ENCODE data around the gene C17orf114.

C17orf114 gene

DNA sequence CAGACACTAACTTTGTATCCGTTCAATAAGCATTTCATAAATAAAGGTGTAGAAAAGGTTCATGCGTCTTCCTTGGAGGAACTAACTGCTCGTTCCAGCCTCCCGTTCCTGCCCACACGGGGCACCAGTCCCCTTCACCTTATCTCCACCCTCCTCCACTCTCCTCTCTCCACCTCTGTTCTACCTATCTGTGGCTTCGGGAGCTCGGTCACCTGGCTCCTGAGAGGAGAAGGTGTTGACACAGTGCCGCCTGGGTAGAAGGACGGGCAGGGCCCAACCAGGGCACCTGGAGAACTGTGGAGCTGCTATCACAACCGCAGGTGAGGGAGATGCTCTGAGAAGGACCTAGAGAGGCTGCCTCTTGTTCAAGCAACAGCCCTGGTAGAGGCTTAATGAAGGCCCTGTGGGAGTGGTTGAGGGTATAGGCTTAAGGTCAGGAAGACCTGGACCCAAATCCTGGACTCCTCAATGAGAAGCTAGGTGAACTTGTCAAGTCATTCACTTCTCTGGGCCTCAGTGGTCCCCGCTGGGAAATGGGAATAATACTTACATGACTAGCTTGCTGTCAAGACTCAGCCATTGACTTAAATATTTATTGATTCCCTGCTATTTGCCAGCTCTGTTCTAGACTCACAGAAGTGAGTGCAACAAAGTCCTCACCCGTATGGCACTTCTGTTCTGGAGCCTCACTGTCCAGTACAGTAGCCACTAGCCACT lies 21.4 kb upstream of the C17orf114 start:
- DNase-seq (ENCODE audit: extremely low read depth in 1 of 2, low read depth in 1 of 2), result no peak

DNA sequence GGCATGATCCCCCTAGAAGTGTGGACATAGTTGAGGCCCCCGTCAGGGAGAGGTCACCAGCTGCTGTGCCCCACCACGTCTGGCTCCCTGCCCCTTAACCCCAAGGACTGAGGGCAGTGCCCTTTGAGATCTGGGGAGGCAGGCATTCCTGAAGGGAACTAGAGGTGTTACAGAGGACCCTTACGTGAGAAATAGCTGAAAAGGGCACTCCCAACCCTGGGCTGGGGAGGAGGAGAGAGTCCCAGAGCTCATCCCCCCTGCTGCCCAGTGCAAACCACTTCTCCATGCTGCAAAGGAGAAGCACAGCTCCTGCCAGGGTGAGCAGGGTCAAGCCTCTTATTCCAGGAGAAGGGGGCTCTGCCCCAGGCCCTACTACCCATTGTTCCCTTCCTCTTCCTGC lies 20.7 kb upstream of the C17orf114 start:
- no peak for DNase-seq (ENCODE audit: extremely low read depth in 1 of 2, low read depth in 1 of 2)

DNA sequence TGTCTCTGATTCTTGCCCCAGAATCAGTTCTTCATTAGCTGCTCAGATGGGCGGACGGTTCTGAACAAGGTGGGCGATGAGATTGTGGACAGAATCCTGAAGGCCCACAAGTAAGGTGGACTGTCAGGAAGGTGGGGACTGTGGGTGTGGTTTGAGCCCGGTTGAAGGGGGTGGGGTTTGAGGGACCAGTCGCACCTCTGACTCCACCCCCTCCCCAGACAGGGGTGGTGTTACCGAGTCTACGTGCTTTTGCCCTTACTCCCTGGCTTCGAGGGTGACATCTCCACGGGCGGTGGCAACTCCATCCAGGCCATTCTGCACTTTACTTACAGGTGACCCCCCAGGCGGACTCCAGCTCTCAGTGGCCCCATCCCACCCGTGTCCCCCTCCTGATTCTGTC lies 16.1 kb upstream of the C17orf114 start:
- DNase-seq (ENCODE audit: extremely low read depth in 1 of 2, low read depth in 1 of 2), result no peak

DNA sequence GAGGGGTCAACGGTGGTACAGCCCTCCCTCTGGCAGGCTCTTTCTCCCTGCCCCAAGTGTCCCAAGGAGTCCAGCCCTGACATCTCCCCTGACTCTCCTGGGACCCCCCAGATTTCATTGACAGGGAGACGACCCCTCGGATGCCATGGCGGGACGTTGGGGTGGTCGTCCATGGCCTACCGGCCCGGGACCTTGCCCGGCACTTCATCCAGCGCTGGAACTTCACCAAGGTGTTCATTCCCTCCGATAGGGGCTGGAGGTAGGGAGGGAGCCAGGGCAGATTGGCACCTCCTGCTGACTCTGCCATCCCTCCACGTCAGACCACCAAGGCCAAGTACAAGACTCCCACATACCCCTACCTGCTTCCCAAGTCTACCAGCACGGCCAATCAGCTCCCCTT lies 14.7 kb upstream of the C17orf114 start:
- no peak for DNase-seq (ENCODE audit: extremely low read depth in 1 of 2, low read depth in 1 of 2)

DNA sequence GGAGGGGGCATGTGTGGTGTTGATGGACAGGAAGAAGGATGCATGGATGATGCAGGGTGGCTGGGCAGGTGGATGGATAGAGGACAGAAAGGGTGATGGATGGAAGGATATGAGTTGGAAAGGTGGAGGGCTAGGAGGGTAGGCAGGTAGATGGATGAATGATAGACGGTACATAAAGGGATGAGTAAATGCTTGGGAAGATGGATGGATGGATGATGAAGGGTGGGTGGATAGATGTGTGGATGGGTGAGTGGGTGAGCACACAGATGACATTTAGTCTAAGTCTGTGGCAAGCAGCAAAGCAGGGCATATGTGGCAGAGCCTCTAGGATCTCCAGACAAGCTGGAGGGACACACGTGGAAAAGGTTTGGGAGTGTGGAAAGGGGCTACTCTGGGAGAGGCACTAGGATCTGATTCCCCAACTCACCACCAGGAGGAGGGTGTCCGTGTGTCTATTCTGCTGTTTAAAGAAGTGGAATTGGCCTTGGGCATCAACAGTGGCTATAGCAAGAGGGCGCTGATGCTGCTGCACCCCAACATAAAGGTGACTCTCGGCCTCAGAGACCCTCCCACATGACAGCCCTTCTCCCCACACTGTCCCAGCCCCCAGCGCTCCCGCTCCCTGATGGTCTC lies 13.0 kb upstream of the C17orf114 start:
- no peak for DNase-seq (ENCODE audit: extremely low read depth in 1 of 2, low read depth in 1 of 2)

DNA sequence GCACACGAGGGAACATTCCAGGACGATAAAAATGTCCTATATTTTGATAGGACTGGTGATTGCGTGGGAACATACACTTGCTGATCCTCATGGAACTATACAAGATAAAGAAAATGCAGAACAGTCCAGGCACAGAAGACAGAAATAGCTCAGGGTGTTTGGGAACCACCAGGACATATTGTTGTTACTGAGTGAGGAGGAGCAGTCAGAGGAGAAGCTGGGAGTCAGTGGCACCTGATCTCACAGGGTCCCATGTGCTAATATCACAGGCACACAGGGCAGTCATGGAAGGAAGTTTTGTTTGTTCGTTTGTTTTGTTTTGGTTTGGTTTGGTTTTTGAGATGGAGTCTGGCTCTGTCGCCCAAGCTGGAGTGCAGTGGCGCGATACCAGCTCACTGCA lies 10.6 kb upstream of the C17orf114 start:
- no peak for DNase-seq (ENCODE audit: extremely low read depth in 1 of 2, low read depth in 1 of 2)

DNA sequence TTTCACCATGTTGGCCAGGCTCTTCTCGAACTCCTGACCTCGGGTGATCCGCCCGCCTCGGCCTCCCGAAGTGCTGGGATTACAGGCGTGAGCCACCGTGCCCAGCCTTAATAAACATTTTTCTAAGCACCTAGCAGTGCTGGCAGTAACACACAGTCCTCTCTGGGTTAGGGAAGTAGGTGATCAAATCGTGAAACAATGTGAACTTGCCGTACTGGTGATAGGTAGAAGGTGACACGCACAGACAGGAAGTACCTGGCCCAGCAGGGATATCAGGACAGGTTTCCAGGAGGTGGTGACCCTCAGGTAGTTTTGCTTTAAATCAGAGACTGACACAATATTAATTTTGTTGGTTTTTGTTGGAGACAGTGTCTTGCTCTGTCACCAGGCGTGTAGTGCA lies 9.3 kb upstream of the C17orf114 start:
- DNase-seq (ENCODE audit: extremely low read depth in 1 of 2, low read depth in 1 of 2), result no peak

DNA sequence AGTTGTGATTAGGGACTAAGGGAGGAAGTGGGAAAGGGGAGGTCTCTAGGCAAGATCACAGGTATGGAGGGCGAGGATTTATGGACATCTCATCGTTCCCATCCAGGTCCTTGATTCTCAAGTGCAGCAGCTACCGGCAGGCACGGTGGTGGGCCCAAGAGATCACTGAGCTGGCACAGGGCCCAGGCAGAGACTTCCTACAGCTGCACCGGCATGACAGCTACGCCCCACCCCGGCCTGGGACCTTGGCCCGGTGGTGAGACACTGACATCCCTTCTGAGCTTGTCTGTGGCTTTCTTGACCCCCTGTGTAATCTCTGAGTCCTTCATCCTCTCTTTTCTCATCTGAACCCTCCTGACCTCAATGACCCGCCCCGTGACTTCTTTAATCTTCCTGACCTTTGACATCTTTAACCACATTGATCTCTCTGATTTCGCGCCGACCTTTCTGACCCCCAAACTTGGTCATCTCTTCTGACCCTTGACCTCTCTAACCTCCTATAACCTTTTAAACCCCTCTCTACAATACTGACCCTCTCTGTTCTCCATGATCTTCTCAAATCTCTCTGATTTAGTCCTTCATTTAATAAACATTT lies 8.7 kb upstream of the C17orf114 start:
- no peak for DNase-seq (ENCODE audit: extremely low read depth in 1 of 2, low read depth in 1 of 2)

DNA sequence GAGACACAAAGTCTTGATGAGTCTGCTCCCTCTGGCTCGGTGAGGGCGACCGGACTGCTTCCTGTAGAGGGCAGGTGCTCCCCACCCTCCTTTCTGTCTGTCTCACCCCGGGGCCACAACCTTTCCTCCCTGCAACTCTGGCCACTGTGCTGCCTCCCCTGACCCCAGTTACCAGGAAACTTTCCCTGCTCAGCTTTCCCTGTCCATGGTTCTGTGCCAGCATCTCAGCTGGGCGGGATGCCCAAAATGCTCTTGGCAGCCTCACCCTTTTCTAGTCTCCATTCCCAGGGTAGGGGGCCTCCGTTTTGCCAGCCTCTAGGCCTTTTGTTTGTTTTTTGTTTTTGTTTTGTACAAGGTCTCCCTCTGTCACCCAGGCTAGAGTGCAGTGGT lies 6.2 kb upstream of the C17orf114 start:
- no peak for DNase-seq (ENCODE audit: extremely low read depth in 1 of 2, low read depth in 1 of 2)

DNA sequence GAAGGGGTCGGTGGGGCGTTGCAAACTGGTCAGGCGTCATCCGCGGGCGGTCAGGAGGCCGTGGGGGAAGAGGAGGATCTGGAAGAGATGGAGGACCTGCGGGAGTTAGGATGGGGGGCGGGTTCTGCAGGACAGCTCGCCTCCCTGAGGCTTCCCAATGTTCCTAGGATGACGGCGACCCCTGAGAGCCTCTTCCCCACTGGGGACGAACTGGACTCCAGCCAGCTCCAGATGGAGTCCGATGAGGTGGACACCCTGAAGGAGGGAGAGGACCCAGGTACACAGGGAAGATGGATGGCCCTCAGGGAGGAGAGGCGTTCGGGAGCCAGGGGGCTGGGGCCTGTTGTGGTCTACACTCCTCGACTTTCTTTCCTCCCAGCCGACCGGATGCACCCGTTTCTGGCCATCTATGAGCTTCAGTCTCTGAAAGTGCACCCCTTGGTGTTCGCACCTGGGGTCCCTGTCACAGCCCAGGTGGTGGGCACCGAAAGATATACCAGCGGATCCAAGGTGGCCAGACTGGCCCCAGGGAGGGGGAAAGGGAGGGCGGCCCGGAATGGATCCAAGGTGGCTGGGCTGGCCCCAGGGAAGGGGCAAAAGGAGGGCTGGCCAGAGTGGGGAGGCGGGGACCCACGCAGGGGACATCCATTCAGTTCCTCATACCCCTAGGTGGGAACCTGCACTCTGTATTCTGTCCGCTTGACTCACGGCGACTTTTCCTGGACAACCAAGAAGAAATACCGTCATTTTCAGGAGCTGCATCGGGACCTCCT lies 5.7 kb upstream of the C17orf114 start:
- DNase-seq (ENCODE audit: extremely low read depth in 1 of 2, low read depth in 1 of 2), result no peak

DNA sequence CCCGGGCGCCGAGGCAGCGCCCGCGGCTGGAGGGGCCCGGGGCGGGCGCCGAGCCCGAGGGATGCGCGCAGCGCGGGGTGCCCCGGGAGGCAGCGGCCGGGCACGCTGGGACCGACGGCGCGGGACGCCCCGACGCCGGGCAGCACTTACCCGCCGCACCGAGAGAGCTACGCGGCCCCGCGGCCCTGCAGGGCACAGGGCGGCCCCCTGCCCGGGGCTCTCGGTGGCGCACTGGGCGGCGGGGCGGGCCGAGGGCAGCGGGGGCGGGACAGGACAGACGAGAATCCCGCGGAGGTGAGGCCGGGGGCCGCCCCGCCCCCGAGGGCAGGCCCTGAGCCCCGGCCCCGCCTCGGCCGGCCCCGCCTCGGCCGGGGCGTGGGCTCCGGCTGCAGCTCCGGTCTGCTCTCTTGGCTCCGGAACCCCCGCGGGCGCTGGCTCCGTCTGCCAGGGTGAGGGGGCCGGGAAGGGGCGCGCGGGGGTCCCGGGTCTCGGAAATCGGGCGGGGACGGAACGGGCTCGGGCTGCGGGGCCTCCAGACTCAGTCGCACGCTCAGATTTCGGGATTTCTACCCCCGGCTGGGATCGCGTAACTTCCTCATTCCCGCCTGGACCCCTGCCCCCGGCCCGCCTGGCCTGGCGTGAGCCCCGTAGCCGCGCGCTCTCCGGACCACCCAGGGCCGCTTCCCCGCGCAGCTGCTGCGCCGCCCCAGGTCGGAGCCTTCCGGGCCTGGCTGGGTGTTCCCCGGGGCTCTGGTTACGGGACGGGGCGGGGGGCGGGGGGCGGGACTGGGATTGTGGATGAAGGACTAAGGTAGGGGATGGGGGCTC lies 4.9 kb upstream of the C17orf114 start, which contains the start of gene PLD2:
TSS of gene PLD2 (plus strand) at position 376 of the 828 bp plus-strand sequence. CDS start 621 bp downstream, outside the sequence.
- peak; percentile 46 to 81 for DNase-seq (ENCODE audit: extremely low read depth in 1 of 2, low read depth in 1 of 2)

DNA sequence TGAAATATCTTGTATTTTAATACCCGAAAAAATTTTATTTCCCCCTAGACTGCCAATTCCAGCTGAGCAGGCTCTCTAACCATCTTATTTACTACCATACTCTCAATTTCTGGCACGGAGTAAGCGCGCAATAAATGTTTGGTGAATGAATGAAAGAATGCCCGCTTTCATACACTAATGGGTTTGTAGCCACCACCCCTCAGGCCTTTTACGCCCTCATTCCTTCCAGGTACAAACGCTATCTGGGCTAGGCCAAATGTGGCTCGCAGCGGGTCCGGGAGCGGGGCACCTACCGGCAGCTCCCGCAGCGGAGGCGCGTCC lies 4.3 kb upstream of the C17orf114 start:
- no peak for DNase-seq (ENCODE audit: extremely low read depth in 1 of 2, low read depth in 1 of 2)

DNA sequence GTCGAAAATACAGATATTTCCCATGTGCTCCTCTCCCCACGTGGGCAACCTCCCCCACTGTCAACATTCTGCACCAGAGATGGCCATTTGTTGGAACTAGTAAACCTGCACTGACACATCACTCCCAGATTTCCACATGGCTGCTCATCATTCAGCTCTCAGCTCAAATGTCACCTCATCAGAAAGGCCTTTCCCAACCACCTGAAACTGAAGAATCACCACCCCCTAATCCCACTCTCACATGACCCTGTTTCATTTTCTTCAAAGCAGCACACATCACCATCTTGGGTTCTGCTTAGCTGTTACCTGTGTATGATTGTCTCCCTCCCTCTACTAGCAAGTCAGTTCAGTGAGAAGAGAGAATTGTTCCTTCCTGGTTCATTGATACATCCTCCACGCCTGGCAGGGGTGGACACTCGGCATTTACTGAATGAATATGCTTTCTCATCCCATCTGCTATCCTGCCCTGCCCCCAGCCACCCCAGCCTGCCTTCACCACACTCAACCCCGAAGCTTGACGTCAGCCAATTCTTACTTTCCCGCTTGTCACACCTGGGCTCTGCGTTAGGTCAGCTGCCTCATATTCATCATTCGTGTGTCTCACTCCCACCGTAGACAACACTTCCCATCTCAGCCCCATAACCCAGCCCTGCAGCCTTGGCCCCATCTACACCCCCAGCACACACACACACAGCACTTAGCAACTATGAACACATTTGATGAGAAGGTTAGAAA lies 1.5 kb downstream of the C17orf114 start:
- no peak for DNase-seq (ENCODE audit: extremely low read depth in 1 of 2, low read depth in 1 of 2)

DNA sequence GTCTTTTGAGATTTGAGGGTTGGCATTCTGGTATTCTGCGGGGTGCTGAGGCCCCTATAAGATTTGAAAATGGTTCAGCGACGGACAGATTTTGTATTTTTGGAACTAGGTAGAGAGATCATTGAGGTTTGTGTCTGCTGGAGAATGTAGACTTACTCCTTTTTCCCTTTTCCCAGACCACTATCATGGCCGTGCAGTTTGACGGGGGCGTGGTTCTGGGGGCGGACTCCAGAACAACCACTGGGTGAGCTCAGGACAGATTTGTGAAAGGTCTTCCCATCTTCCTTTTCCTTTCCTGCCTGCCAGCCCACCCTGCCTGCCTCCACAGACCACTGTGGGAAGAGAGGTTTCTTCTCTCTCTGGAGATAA lies 5.6 kb downstream of the C17orf114 start:
- DNase-seq (ENCODE audit: extremely low read depth in 1 of 2, low read depth in 1 of 2), result no peak

DNA sequence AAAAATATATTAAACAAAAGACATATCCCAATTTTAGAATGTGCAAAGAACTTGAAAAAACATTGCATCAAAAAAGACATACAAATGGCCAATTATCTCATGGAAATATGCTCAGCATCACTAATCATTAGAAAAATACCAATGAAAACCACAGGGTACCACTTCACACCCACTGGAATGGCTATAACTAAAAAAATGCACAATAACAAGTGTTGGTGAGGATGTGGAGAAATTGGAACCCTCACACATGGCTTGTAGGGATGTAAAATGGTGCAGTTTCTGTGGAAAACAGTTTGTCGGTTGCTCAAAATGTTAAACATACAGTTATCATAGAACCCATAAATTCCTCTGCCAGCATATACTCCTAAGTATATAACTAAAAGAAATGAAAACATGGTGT lies 7.0 kb downstream of the C17orf114 start:
- DNase-seq (ENCODE audit: extremely low read depth in 1 of 2, low read depth in 1 of 2), result no peak

DNA sequence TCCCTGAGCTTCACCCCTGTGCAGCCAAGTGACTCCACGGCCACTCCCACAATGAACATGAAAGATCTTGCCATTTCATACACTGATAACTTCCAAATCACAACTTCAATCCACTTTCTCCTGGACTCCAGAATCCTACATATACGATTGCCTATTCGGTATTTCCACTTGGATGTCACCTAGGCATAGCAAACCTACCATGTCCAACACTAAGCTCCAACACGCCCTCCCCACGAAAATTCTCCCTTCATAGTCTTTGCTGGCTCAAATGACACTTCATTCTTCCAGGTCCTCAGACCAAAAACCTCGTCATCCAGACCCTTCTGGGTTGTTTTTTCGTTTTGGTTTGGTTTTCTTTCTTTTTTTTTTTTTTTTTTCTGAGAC lies 11.4 kb downstream of the C17orf114 start:
- no peak for DNase-seq (ENCODE audit: extremely low read depth in 1 of 2, low read depth in 1 of 2)

DNA sequence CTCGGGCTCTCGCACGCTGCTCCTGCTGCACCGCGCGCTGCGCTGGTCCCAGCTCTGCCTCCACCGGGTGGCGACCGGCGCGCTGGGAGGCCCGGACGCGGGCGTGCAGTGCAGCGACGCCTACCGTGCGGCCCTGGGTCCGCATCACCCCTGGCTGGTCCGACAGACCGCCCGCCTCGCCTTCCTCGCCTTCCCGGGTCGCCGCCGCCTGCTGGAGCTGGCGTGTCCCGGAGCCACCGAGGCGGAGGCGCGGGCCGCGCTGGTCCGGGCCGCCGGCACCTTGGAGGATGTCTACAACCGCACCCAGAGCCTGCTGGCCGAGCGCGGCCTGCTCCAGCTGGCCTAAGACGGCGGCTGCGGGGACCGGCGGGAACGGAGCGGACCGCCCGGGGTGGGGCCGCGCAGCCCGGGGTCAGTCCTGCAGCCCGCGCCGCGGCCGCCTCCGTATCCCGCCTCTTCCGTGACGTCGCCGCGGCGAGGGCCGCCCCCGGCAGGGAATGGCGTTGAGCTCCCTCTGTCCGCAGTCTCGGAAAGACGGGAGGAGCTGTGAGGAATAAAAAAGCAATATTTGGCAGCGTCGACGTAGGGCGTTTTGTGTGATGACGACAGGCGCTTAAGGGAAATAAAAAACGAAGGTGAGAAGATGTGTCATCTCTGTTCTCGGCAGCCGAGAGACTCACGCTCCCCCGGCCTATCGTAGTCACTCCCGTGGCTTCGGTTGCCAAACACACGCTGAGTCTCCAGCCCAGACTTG lies 12.0 kb downstream of the C17orf114 start:
- DNase-seq (ENCODE audit: extremely low read depth in 1 of 2, low read depth in 1 of 2), result peak; percentile 47 to 69

DNA sequence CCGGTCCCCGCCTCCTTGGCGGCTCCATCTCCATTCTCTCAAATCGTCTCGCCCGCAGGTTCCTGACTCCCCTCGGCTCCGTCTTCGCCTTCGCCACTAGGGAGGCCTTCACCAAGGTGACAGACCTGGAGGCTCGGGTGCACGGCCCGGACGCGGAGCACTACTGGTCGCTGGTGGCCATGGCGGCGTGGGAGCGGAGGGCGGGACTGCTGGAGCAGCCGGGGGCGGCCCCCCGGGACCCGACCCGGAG lies 12.5 kb downstream of the C17orf114 start:
- DNase-seq (ENCODE audit: extremely low read depth in 1 of 2, low read depth in 1 of 2), result no peak

DNA sequence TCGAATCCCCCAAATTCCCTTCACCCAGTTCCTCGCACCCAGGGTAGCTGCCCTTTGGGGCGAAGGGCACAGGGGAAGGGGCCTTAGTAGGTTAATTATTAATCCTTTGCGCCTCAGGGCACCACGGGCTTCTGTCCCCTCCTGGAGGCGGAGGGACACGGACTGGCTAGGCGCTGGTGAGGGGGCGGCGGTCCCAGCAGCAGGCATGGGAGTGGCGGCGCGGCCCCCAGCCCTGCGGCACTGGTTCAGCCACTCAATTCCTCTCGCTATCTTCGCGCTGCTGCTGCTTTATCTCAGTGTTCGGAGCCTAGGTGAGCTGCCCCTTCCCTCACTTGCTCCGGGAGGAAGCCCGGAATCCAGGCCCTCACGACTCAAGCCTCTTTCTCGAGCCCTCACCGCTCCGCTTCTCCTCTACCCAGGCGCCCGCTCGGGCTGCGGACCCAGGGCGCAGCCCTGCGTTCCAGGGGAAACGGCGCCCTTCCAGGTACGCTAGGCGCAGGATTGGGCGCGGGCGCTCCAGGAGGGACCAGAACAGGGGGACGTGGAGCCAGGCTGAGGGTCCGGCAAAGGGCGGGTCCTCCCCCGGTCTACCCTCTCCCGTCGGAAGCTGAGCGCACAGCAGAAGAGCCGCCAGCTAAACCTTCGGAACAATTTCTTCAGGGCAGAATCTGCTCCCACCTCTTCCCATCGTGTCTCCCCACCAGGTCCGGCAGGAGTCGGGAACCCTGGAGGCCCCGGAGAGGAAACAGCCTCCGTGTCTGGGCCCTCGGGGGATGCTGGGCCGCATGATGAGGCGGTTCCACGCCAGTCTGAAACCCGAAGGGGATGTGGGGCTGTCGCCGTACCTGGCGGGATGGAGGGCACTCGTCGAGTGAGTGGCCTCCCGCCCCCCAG lies 13.1 kb downstream of the C17orf114 start, which contains the start of gene GLTPD2:
TSS of gene GLTPD2 (plus strand) at position 158 of the 894 bp plus-strand sequence. CDS start at position 206, 48 bp downstream.
- no peak for DNase-seq (ENCODE audit: extremely low read depth in 1 of 2, low read depth in 1 of 2)
